Astrocyte of the spinal cord (primary cell): ENCODE results near the gene MAPKAP1.
A peak's percentile ranks its signal among the peaks of the same experiment; 100 is the strongest.

Source experiments
- DNase-seq: peaks from one replicate; pipeline ENCODE4 v3.0.0; 2011; ENCODE audit warnings: low read depth, low spot score
- H3K4me3 ChIP-seq: 2 replicates; pipeline ENCODE4 v1.5.1; 2011; ENCODE audit warnings: low read depth, mild to moderate bottlenecking, low read length, moderate library complexity
- in situ Hi-C: cut with HindIII; loops from 2 replicates; pipeline ENCODE4 v1.10.0; 2017; ENCODE audit warnings: low sequenced_read_pairs
- TF ChIP-seq, protein P1 (sequence below): IDR thresholded peaks from 2 replicates; pipeline ENCODE4 v1.5.1; 2012; ENCODE audit warnings: low read depth, mild to moderate bottlenecking, low read length, inconsistent platforms

MAPKAP1 gene

GRCh38 chr9:125396799-125397198, 310.2 kb downstream of the MAPKAP1 start:
- TF ChIP-seq, protein P1, sequence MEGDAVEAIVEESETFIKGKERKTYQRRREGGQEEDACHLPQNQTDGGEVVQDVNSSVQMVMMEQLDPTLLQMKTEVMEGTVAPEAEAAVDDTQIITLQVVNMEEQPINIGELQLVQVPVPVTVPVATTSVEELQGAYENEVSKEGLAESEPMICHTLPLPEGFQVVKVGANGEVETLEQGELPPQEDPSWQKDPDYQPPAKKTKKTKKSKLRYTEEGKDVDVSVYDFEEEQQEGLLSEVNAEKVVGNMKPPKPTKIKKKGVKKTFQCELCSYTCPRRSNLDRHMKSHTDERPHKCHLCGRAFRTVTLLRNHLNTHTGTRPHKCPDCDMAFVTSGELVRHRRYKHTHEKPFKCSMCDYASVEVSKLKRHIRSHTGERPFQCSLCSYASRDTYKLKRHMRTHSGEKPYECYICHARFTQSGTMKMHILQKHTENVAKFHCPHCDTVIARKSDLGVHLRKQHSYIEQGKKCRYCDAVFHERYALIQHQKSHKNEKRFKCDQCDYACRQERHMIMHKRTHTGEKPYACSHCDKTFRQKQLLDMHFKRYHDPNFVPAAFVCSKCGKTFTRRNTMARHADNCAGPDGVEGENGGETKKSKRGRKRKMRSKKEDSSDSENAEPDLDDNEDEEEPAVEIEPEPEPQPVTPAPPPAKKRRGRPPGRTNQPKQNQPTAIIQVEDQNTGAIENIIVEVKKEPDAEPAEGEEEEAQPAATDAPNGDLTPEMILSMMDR: no peak
- in situ Hi-C loops: no loop called here
- no peak overlapping the region for H3K4me3 ChIP-seq
- DNase-seq: no peak

DNA sequence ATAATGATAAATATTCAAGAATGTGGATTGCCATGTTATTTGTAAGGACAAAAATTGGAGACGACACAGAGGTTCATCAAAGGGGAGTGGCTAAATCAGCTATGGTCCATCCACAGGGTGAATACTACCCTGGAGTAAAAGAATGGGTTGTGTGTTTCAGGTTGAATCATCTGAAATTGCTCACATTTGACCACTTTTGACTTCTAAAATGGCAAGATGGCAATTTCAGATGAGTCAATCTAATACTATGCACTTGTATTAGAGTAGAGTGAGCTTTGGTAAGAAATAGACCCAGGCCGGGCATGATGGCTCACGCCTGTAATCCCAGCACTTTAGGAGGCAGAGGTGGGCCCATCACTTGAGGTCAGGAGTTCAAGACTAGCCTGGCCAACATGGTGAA, 313.6 kb downstream of the MAPKAP1 start:
- in situ Hi-C loops: no loop called here
- no peak overlapping the region for H3K4me3 ChIP-seq
- peak; percentile 53 for DNase-seq
- TF ChIP-seq, protein P1: no peak

DNA sequence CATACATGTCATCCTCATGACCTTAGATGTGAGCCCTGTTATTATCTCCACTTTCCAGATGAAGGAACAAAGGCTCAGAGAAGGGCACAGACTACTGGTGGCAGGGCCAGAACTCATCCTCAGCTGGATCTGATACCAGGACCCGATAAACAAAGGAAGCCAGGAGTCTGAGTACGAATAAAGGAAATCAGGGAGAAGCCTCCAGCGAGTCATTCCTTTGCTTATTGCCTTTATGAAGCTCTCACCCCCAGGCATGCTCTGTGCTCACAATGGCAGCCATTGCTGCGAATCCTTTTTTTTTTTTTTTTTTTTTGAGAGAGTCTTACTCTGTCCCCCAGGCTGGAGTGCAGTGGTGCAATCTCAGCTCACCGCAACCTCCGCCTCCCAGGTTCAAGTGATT, 315.3 kb downstream of the MAPKAP1 start:
- H3K4me3 ChIP-seq: no peak overlapping the region
- TF ChIP-seq, protein P1: no peak
- DNase-seq: no peak
- in situ Hi-C loops: no loop called here

GRCh38 chr9:125388978-125389377, 318.0 kb downstream of the MAPKAP1 start:
- TF ChIP-seq, protein P1: no peak
- no peak overlapping the region for H3K4me3 ChIP-seq
- DNase-seq: no peak
- in situ Hi-C loops: no loop called here

GRCh38 chr9:125387861-125388524, 319.0 kb downstream of the MAPKAP1 start:
- DNase-seq: no peak
- TF ChIP-seq, protein P1: no peak
- H3K4me3 ChIP-seq: no peak overlapping the region
- in situ Hi-C loops: no loop called here
